ENCODE results near the gene MARK3. TPM values are rescaled to one million over a fixed set of nuclear protein-coding genes. Genes with fewer than 3 reads are reported as not detected.

MARK3 gene
- total RNA-seq, 1 experiment from 2014 or later: 72.5 TPM

- RAD21 ChIA-PET (ENCODE audit: low non-redundant PET in 1 of 2, low total read pairs in 2 of 2, uncharacterized antibody in 2 of 2, unreplicated experiment in 2 of 2): no interaction called here
- intact Hi-C loops (cut with micrococcal nuclease): loop anchor here (5.0 kb wide), 1 partner anchor 52 kb away; the partner anchor contains the start of gene EIF5
- TF ChIP-seq EGR1 (IDR thresholded peaks at IDR 0.05; ENCODE audit: low read depth) (no peak), EZH2phosphoT487 (IDR thresholded peaks at IDR 0.05; ENCODE audit: borderline replicate concordance) (no peak), TCF7L2 (IDR thresholded peaks at IDR 0.05; ENCODE audit: borderline replicate concordance, extremely low read depth, insufficient read depth, insufficient read length) (no peak), SRF (IDR thresholded peaks at IDR 0.05; ENCODE audit: low read depth) (no peak), FOSL1 (IDR thresholded peaks at IDR 0.05; ENCODE audit: low read depth) (no peak), POLR2A (IDR thresholded peaks at IDR 0.05; ENCODE audit: borderline replicate concordance, extremely low read depth, insufficient read depth, insufficient read length) (no peak), REST (IDR thresholded peaks at IDR 0.05; ENCODE audit: low read depth) (no peak), JUND (IDR thresholded peaks at IDR 0.05) (no peak), YY1 (IDR thresholded peaks at IDR 0.05; ENCODE audit: extremely low read depth, insufficient replicate concordance, low read depth, low read length) (no peak)
- Histone ChIP-seq H4K20me1 (ENCODE audit: insufficient read depth) (peaks cover 9% of the 10 kb centered on the region; the same call in 1 of the 2 replicates), H3K27me3 (ENCODE audit: insufficient read depth, low read length) (no peaks in the 10 kb centered on the region), H2AFZ (ENCODE audit: low read depth, low read length, poor library complexity, severe bottlenecking) (no peak overlapping the region), H3K4me2 (ENCODE audit: low read length) (peak overlapping the region; percentile 77), H3K27ac (ENCODE audit: low read depth, low read length) (peak overlapping the region; percentile 87), H3K9me3 (ENCODE audit: control insufficient read depth in 1 of 2, insufficient read depth in 1 of 2, low read depth in 1 of 2, low read length in 2 of 2) (no peaks in the 10 kb centered on the region), H3K79me2 (ENCODE audit: insufficient read depth, low read length) (peaks cover 44% of the 10 kb centered on the region), H3K9me2 (ENCODE audit: insufficient read depth) (no peaks in the 10 kb centered on the region), H3K36me3 (ENCODE audit: control insufficient read depth in 1 of 2, insufficient read depth in 2 of 2, low read length in 2 of 2) (no peaks in the 10 kb centered on the region), H3K4me3 (replicated peaks in 1 of 2; ENCODE audit: low read depth in 1 of 2, low read length in 2 of 2) (peak overlapping the region; percentile 97 to 98), H3K4me1 (ENCODE audit: control insufficient read depth in 1 of 2, insufficient read depth in 2 of 2, low read length in 2 of 2) (peaks cover 10 to 24% of the 10 kb centered on the region in 2 experiments), H3K9ac (ENCODE audit: low read length) (peak overlapping the region; percentile 94)
- CTCF ChIA-PET: no interaction called here
- no peak for DNase-seq (ENCODE audit: low read depth, low spot score)
- POLR2A ChIA-PET: no interaction called here
- peak; percentile 44 for ATAC-seq
- TSS peak; percentile 79 for BruUV-seq (replicated peaks)
Observed at GRCh38 chr14:103384450-103385151, 614 bp upstream of the MARK3 start.
